Ovary (tissue), 3 donors: ENCODE results near the gene TAX1BP3.

ENCODE experiments used
- EP300 ChIP-seq: sonication (generic); formaldehyde crosslinking; IDR thresholded peaks from one replicate; pipeline ENCODE4 v1.6.1; 2017; ENCODE audit warnings: antibody characterized with exemption
- POLR2A ChIP-seq: fragments of 450-650 bp; IDR thresholded peaks from one replicate; pipeline ENCODE4 v1.6.1; 2017; ENCODE audit warnings: antibody characterized with exemption, mild to moderate bottlenecking, moderate library complexity
- TF ChIP-seq, protein P1 (sequence below), 3 donors: fragments of 450-650 bp in 2 of 3; fragments of 200-600 bp in 1 of 3; IDR thresholded peaks; one replicate each; pipeline versions ENCODE4 v1.5.1 to v1.8.0; 2016 to 2022; ENCODE audit warnings: antibody characterized with exemption in 3 of 3, mild to moderate bottlenecking in 1 of 3
- donor health status: DM: no; HTN: no; CAD: no.

DNA sequence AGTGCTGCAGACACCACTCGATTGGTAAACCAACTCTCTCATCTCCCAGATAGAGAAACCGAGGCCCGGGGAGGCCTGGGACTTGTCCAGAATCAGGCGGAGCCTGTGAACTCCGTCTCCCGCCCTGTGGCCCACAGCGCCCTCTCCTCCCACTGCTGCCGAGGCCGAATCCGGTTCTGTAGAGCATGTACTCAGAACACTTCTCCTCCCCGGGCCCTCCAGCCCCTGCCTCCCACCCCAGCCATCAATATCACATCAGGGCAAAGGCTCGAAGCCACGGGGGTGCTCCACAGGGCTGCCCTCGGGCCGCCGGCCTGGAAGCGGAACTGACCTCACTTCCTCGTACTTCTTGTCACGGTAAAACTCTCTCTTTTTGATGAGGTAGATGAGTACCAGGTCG lies 13.2 kb upstream of the TAX1BP3 start:
- TF ChIP-seq, protein P1, sequence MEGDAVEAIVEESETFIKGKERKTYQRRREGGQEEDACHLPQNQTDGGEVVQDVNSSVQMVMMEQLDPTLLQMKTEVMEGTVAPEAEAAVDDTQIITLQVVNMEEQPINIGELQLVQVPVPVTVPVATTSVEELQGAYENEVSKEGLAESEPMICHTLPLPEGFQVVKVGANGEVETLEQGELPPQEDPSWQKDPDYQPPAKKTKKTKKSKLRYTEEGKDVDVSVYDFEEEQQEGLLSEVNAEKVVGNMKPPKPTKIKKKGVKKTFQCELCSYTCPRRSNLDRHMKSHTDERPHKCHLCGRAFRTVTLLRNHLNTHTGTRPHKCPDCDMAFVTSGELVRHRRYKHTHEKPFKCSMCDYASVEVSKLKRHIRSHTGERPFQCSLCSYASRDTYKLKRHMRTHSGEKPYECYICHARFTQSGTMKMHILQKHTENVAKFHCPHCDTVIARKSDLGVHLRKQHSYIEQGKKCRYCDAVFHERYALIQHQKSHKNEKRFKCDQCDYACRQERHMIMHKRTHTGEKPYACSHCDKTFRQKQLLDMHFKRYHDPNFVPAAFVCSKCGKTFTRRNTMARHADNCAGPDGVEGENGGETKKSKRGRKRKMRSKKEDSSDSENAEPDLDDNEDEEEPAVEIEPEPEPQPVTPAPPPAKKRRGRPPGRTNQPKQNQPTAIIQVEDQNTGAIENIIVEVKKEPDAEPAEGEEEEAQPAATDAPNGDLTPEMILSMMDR (IDR thresholded peaks at IDR 0.05), result no peak
- no peak for TF ChIP-seq POLR2A
- TF ChIP-seq EP300, result no peak
